ENCODE data around the gene RPTOR. TPM values are rescaled to one million over a fixed set of nuclear protein-coding genes. Genes with fewer than 3 reads are reported as not detected.

RPTOR gene, protein sequence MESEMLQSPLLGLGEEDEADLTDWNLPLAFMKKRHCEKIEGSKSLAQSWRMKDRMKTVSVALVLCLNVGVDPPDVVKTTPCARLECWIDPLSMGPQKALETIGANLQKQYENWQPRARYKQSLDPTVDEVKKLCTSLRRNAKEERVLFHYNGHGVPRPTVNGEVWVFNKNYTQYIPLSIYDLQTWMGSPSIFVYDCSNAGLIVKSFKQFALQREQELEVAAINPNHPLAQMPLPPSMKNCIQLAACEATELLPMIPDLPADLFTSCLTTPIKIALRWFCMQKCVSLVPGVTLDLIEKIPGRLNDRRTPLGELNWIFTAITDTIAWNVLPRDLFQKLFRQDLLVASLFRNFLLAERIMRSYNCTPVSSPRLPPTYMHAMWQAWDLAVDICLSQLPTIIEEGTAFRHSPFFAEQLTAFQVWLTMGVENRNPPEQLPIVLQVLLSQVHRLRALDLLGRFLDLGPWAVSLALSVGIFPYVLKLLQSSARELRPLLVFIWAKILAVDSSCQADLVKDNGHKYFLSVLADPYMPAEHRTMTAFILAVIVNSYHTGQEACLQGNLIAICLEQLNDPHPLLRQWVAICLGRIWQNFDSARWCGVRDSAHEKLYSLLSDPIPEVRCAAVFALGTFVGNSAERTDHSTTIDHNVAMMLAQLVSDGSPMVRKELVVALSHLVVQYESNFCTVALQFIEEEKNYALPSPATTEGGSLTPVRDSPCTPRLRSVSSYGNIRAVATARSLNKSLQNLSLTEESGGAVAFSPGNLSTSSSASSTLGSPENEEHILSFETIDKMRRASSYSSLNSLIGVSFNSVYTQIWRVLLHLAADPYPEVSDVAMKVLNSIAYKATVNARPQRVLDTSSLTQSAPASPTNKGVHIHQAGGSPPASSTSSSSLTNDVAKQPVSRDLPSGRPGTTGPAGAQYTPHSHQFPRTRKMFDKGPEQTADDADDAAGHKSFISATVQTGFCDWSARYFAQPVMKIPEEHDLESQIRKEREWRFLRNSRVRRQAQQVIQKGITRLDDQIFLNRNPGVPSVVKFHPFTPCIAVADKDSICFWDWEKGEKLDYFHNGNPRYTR (N-terminal part only)
- 13.6 TPM for polyA plus RNA-seq (2013, experiment 1 of 2)
- polyA plus RNA-seq (2013, experiment 2 of 2), result 14.2 TPM

- Histone ChIP-seq H3K36me3 (ENCODE audit: insufficient read depth, low read length) (peaks cover 3% of the 10 kb centered on the region; the same call in 1 of the 2 replicates), H3K27me3 (ENCODE audit: insufficient read depth, low read length) (peaks cover 5% of the 10 kb centered on the region; the same call in 1 of the 2 replicates), H3K9me3 (ENCODE audit: insufficient read depth, low read depth, low read length) (no peaks in the 10 kb centered on the region), H3K4me3 (ENCODE audit: low read length) (peak within 1 kb of the TSS; percentile 97), H3K4me1 (ENCODE audit: insufficient read depth, low read length) (peaks cover 10% of the 10 kb centered on the region; the same call in 1 of the 2 replicates), H3K27ac (ENCODE audit: low read depth, low read length) (peak within 1 kb of the TSS; percentile 80), H3K9ac (ENCODE audit: low read depth, low read length) (peak within 1 kb of the TSS; percentile 97)
- WGBS, result under 1% methylated on average over 49 of the region's 49 CpGs
Measured at GRCh38 chr17:80544655-80545498, at the start of gene RPTOR. RPTOR (plus strand) TSS chr17:80544838; CDS start chr17:80545630, 792 bp downstream.

DNA sequence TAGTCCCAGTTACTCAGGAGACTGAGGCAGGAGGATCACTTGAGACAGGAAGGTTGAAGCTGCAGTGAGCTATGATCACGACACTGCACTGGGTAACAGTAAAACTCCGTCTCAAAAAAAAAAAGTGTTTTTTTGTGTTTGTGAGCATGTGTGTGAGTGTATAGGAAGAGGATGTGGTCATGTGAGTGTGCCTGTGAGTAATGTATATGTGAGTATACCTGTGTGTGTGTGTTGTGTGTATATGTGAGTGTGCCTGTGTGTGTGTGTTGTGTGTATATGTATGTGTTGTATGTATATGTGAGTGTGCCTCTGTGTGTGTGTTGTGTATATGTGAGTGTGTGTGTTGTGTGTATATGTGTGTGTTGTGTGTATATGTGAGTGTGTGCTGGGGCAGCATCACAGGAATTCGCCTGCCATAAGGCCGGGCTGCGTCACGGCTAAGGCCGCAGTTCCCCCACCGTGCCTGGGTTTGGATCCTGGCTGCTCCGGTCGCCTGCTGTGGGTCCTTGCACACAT, 46.9 kb upstream of the RPTOR start:
- H3K27me3 ChIP-seq (ENCODE audit: insufficient read depth, low read length), result peaks cover 10% of the 10 kb centered on the region
- no peaks in the 10 kb centered on the region for H3K9me3 ChIP-seq (ENCODE audit: insufficient read depth, low read depth, low read length)
- peaks cover 5% of the 10 kb centered on the region; the same call in 1 of the 2 replicates for H3K4me1 ChIP-seq (ENCODE audit: insufficient read depth, low read length)
- no peak overlapping the region for H3K9ac ChIP-seq (ENCODE audit: low read depth, low read length)
- no peak overlapping the region for H3K27ac ChIP-seq (ENCODE audit: low read depth, low read length)
- 92% methylated on average over 10 of the region's 10 CpGs for WGBS
- no peak overlapping the region for H3K4me3 ChIP-seq (ENCODE audit: low read length)
- H3K36me3 ChIP-seq (ENCODE audit: insufficient read depth, low read length), result no peaks in the 10 kb centered on the region

DNA sequence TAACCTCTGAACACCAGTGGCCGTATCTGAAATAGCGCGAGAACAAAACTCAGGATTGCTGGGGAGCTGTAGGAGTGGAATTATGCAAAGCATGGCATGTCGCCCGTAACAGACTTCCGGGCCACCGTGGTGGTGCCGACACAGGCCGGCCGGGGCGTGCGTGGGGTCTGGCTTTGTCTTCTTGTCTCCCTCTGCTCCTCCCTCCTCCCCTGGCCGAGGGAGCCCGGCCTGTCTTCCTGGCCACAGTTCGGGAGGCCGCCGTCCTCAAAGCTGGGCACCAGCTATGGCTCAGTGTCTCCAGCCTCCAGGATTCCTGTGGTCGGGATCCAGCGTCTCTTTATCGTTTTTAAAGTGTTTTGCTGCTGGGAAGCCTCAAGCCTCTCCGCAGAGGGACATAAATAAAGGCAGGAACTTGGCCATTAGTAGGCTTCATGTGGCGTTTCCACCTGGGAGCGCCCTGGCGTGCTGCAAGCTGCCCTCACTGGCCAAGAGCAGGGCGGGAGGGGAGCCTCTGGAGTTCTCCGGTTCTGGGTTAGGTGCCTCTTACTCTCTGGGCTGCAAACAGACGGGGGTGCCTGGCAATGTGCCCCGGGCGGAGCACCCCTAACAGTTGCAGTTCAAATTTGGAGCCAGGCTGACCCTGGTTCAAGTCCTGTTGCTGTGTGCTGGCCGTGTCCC, 46.3 kb upstream of the RPTOR start:
- Histone ChIP-seq H3K9ac (ENCODE audit: low read depth, low read length) (no peak overlapping the region), H3K9me3 (ENCODE audit: insufficient read depth, low read depth, low read length) (no peaks in the 10 kb centered on the region), H3K4me1 (ENCODE audit: insufficient read depth, low read length) (no peaks in the 10 kb centered on the region), H3K27ac (ENCODE audit: low read depth, low read length) (no peak overlapping the region), H3K36me3 (ENCODE audit: insufficient read depth, low read length) (no peaks in the 10 kb centered on the region), H3K27me3 (ENCODE audit: insufficient read depth, low read length) (peaks cover 10% of the 10 kb centered on the region), H3K4me3 (ENCODE audit: low read length) (no peak overlapping the region)
- 88% methylated on average over 30 of the region's 30 CpGs for WGBS

DNA sequence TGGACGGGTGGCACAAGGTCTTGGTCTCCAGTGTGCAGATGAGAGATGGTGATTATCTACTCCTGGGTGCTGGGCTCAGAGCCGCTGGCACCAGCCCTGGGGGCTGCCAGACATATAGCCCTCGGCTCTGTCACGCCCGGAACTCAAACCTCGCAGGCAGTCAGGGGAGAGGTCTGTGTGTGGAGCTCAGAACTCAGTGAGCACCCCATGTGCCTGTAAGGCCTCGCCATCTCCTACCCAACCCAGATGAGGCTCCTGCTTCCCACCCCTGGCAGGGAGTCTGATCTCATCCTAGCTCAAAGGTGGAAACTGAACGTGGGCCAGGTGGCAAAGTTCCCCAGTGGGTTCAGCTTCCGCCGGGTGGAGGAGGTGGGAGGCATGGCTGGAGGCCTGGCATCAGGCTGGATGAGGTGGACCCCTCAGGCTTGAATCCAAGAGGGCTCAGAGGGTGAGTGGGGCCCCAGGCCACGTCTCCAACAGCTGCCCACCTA, 45.7 kb upstream of the RPTOR start:
- no peaks in the 10 kb centered on the region for H3K4me1 ChIP-seq (ENCODE audit: insufficient read depth, low read length)
- H3K36me3 ChIP-seq (ENCODE audit: insufficient read depth, low read length), result no peaks in the 10 kb centered on the region
- H3K9ac ChIP-seq (ENCODE audit: low read depth, low read length), result no peak overlapping the region
- WGBS, result 92% methylated on average over 11 of the region's 11 CpGs
- no peak overlapping the region for H3K4me3 ChIP-seq (ENCODE audit: low read length)
- H3K9me3 ChIP-seq (ENCODE audit: insufficient read depth, low read depth, low read length), result no peaks in the 10 kb centered on the region
- peaks cover 10% of the 10 kb centered on the region for H3K27me3 ChIP-seq (ENCODE audit: insufficient read depth, low read length)
- no peak overlapping the region for H3K27ac ChIP-seq (ENCODE audit: low read depth, low read length)

- H3K9me3 ChIP-seq (ENCODE audit: insufficient read depth, low read depth, low read length), result no peaks in the 10 kb centered on the region
- H3K9ac ChIP-seq (ENCODE audit: low read depth, low read length), result no peak overlapping the region
- H3K36me3 ChIP-seq (ENCODE audit: insufficient read depth, low read length), result no peaks in the 10 kb centered on the region
- H3K27ac ChIP-seq (ENCODE audit: low read depth, low read length), result no peak overlapping the region
- no peak overlapping the region for H3K4me3 ChIP-seq (ENCODE audit: low read length)
- 85% methylated on average over 9 of the region's 9 CpGs for WGBS
- H3K4me1 ChIP-seq (ENCODE audit: insufficient read depth, low read length), result no peaks in the 10 kb centered on the region
- H3K27me3 ChIP-seq (ENCODE audit: insufficient read depth, low read length), result peaks cover 11% of the 10 kb centered on the region
Measured at GRCh38 chr17:80499560-80499959, 45.1 kb upstream of the RPTOR start.

GRCh38 chr17:80499961-80500665, 44.5 kb upstream of the RPTOR start:
- Histone ChIP-seq H3K36me3 (ENCODE audit: insufficient read depth, low read length) (no peaks in the 10 kb centered on the region), H3K9me3 (ENCODE audit: insufficient read depth, low read depth, low read length) (no peaks in the 10 kb centered on the region), H3K27ac (ENCODE audit: low read depth, low read length) (no peak overlapping the region), H3K4me1 (ENCODE audit: insufficient read depth, low read length) (no peaks in the 10 kb centered on the region), H3K27me3 (ENCODE audit: insufficient read depth, low read length) (peaks cover 17% of the 10 kb centered on the region), H3K4me3 (ENCODE audit: low read length) (no peak overlapping the region), H3K9ac (ENCODE audit: low read depth, low read length) (no peak overlapping the region)
- WGBS, result 89% methylated on average over 22 of the region's 22 CpGs

DNA sequence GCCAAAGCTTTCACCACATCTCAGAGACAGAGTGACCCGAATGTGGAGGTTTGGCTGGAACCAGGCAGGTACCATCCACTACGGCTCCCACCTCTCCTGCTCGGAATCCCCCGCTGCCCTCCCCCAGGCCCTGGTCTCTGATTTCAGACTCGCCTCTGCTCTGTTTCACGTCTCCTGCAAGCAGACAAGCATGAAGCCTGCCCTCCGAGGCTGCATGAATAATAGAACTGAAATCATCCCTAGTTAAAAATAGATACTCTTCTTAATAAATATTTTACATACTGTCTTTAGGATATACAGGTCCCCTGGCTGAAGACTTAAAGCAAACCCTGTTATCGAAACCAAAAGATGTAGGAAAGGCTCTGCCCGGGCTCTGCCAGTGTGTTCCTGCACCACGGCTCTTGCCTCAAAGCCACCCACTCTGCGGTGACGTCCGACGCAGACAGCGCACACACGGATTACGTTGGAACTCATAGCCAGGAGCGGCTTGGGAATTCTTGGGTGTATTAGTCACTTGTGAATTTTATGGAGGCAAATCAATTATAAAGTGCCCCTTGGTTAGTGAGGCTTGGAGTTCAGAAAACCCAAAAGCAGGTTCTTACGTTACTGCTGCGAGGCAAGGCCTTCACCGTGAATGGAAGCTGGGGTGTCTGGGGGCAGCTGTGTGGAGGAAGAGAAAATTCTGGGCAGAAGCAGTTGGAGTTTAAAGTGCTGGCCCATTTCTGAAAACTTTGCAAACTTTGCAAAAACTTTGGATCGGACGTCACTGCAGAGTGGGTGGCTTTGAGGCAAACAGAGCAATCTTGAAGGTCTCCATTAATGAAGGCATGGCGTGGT, 42.7 kb upstream of the RPTOR start:
- Histone ChIP-seq H3K36me3 (ENCODE audit: insufficient read depth, low read length) (no peaks in the 10 kb centered on the region), H3K27ac (ENCODE audit: low read depth, low read length) (no peak overlapping the region), H3K4me1 (ENCODE audit: insufficient read depth, low read length) (no peaks in the 10 kb centered on the region), H3K9ac (ENCODE audit: low read depth, low read length) (no peak overlapping the region), H3K4me3 (ENCODE audit: low read length) (no peak overlapping the region), H3K9me3 (ENCODE audit: insufficient read depth, low read depth, low read length) (no peaks in the 10 kb centered on the region), H3K27me3 (ENCODE audit: insufficient read depth, low read length) (peaks cover 16% of the 10 kb centered on the region)
- WGBS, result 89% methylated on average over 24 of the region's 24 CpGs

- Histone ChIP-seq H3K4me1 (ENCODE audit: insufficient read depth, low read length) (no peaks in the 10 kb centered on the region), H3K36me3 (ENCODE audit: insufficient read depth, low read length) (no peaks in the 10 kb centered on the region), H3K27me3 (ENCODE audit: insufficient read depth, low read length) (peaks cover 16% of the 10 kb centered on the region), H3K4me3 (ENCODE audit: low read length) (no peak overlapping the region), H3K27ac (ENCODE audit: low read depth, low read length) (no peak overlapping the region), H3K9ac (ENCODE audit: low read depth, low read length) (no peak overlapping the region), H3K9me3 (ENCODE audit: insufficient read depth, low read depth, low read length) (no peaks in the 10 kb centered on the region)
- 82% methylated on average over 5 of the region's 5 CpGs for WGBS
Measured at GRCh38 chr17:80502578-80502877, 42.1 kb upstream of the RPTOR start.

DNA sequence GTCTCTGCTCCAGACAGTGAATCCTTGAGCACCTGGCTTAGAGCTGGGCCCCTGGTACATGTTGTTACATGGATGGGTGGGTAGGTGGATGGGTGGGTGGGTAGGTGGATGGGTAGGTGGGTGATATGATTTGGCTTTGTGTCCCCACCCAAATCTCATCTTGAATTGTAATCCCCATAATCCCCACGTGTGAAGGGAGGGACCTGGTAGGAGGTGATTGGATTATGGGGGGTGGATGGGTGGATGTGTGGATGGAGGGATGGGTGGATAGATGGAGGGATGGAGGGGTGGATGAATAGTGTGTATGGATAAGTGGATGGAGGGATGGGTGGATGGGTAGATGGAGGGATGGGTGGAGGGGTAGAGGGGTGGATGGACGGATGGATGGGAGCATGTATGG, 41.6 kb upstream of the RPTOR start:
- H3K27ac ChIP-seq (ENCODE audit: low read depth, low read length), result no peak overlapping the region
- no peak overlapping the region for H3K4me3 ChIP-seq (ENCODE audit: low read length)
- no peaks in the 10 kb centered on the region for H3K36me3 ChIP-seq (ENCODE audit: insufficient read depth, low read length)
- no peaks in the 10 kb centered on the region for H3K9me3 ChIP-seq (ENCODE audit: insufficient read depth, low read depth, low read length)
- H3K9ac ChIP-seq (ENCODE audit: low read depth, low read length), result no peak overlapping the region
- H3K4me1 ChIP-seq (ENCODE audit: insufficient read depth, low read length), result no peaks in the 10 kb centered on the region
- 72% methylated on average over 2 of the region's 2 CpGs for WGBS
- H3K27me3 ChIP-seq (ENCODE audit: insufficient read depth, low read length), result peaks cover 16% of the 10 kb centered on the region
